Activated T-helper 1 cell treated with anti-CD3 and anti-CD28 coated beads, Interleukin-12 subunit alpha, Interleukin-12 subunit beta, Interleukin-2, Interleukin-4 antibody, amounts not matched to agents 30 ng/mL and 10 ng/mL and 1 ng/mL, durations not matched to agents 14 hours and 24 hours and 36 hours (primary cell): ENCODE results near the gene F2RL3. TPM values are rescaled to one million over a fixed set of nuclear protein-coding genes. Genes with fewer than 3 reads are reported as not detected.

Experiments
- DNase-seq: peaks from one replicate; pipeline ENCODE4 v3.0.0; 2021; ENCODE audit warnings: low spot score
- H3K27ac Mint-ChIP-seq: one replicate; pipeline ENCODE4 v1.8.0; 2021; ENCODE audit warnings: mild to moderate bottlenecking, mixed read lengths
- H3K27me3 Mint-ChIP-seq: one replicate; pipeline ENCODE4 v1.8.0; 2022; ENCODE audit warnings: mild to moderate bottlenecking, moderate library complexity, mixed read lengths; ENCODE audit not compliant: insufficient read depth
- H3K36me3 Mint-ChIP-seq: one replicate; pipeline ENCODE4 v1.8.0; 2021; ENCODE audit warnings: low read depth, mixed read lengths
- H3K4me1 Mint-ChIP-seq: one replicate; pipeline ENCODE4 v1.8.0; 2021; ENCODE audit warnings: low read depth, mixed read lengths
- H3K4me3 Mint-ChIP-seq: one replicate; pipeline ENCODE4 v1.8.0; 2021; ENCODE audit warnings: mild to moderate bottlenecking, moderate library complexity, mixed read lengths
- H3K9me3 Mint-ChIP-seq: one replicate; pipeline ENCODE4 v1.8.0; 2021; ENCODE audit warnings: mixed read lengths
- intact Hi-C: fragments of 100-400 bp; cut with micrococcal nuclease; formaldehyde crosslinking; loops from one replicate; pipeline ENCODE4 v1.15.1; 2024
- total RNA-seq: library from RNA; stranded (reverse); gene quantifications from 2 replicates; pipeline ENCODE4 v1.2.3, GENCODE V29; 2022

F2RL3 gene
- total RNA-seq, 1 donor from 2014 or later: not detected

- H3K9me3 Mint-ChIP-seq: no peaks in the 10 kb centered on the region
- peaks cover 17% of the 10 kb centered on the region for H3K4me1 Mint-ChIP-seq
- DNase-seq: no peak
- no peak overlapping the region for H3K27ac Mint-ChIP-seq
- H3K4me3 Mint-ChIP-seq: no peak overlapping the region
- intact Hi-C loops: no loop called here
- H3K27me3 Mint-ChIP-seq: peaks cover 8% of the 10 kb centered on the region
- H3K36me3 Mint-ChIP-seq: no peaks in the 10 kb centered on the region
Measured at GRCh38 chr19:16902545-16902944, 13.7 kb downstream of the F2RL3 start.

- Mint-ChIP-seq H3K9me3 (no peaks in the 10 kb centered on the region), H3K27ac (no peak overlapping the region), H3K4me1 (peaks cover 14% of the 10 kb centered on the region), H3K36me3 (no peaks in the 10 kb centered on the region), H3K4me3 (no peak overlapping the region), H3K27me3 (peaks cover 7% of the 10 kb centered on the region)
- intact Hi-C loops: no loop called here
- no peak for DNase-seq
Measured at GRCh38 chr19:16903347-16903746, 14.5 kb downstream of the F2RL3 start.

GRCh38 chr19:16904599-16904998, 15.8 kb downstream of the F2RL3 start:
- Mint-ChIP-seq H3K27ac (no peak overlapping the region), H3K27me3 (peaks cover 1% of the 10 kb centered on the region), H3K4me3 (no peak overlapping the region), H3K9me3 (no peaks in the 10 kb centered on the region), H3K4me1 (peaks cover 5% of the 10 kb centered on the region), H3K36me3 (no peaks in the 10 kb centered on the region)
- intact Hi-C loops: no loop called here
- DNase-seq: no peak

- Mint-ChIP-seq H3K9me3 (peaks cover 12% of the 10 kb centered on the region), H3K4me3 (no peak overlapping the region), H3K36me3 (no peaks in the 10 kb centered on the region), H3K27ac (no peak overlapping the region), H3K4me1 (no peaks in the 10 kb centered on the region), H3K27me3 (no peaks in the 10 kb centered on the region)
- intact Hi-C loops: no loop called here
- DNase-seq: no peak
Measured at GRCh38 chr19:16908759-16909158, 20.0 kb downstream of the F2RL3 start.

GRCh38 chr19:16911046-16911445, 22.2 kb downstream of the F2RL3 start:
- H3K4me3 Mint-ChIP-seq: no peak overlapping the region
- intact Hi-C loops: no loop called here
- peaks cover 16% of the 10 kb centered on the region for H3K9me3 Mint-ChIP-seq
- peaks cover 1% of the 10 kb centered on the region for H3K27me3 Mint-ChIP-seq
- H3K27ac Mint-ChIP-seq: no peak overlapping the region
- H3K36me3 Mint-ChIP-seq: no peaks in the 10 kb centered on the region
- H3K4me1 Mint-ChIP-seq: no peaks in the 10 kb centered on the region
- no peak for DNase-seq

GRCh38 chr19:16912780-16913179, 24.0 kb downstream of the F2RL3 start:
- intact Hi-C loops: no loop called here
- Mint-ChIP-seq H3K36me3 (no peaks in the 10 kb centered on the region), H3K27ac (no peak overlapping the region), H3K4me3 (no peak overlapping the region), H3K9me3 (peaks cover 16% of the 10 kb centered on the region), H3K4me1 (no peaks in the 10 kb centered on the region), H3K27me3 (peaks cover 1% of the 10 kb centered on the region)
- no peak for DNase-seq

GRCh38 chr19:16914421-16914820, 25.6 kb downstream of the F2RL3 start:
- H3K9me3 Mint-ChIP-seq: peaks cover 19% of the 10 kb centered on the region
- H3K36me3 Mint-ChIP-seq: no peaks in the 10 kb centered on the region
- H3K4me3 Mint-ChIP-seq: no peak overlapping the region
- peaks cover 1% of the 10 kb centered on the region for H3K27me3 Mint-ChIP-seq
- intact Hi-C loops: no loop called here
- no peak overlapping the region for H3K27ac Mint-ChIP-seq
- no peaks in the 10 kb centered on the region for H3K4me1 Mint-ChIP-seq
- no peak for DNase-seq

- peaks cover 19% of the 10 kb centered on the region for H3K9me3 Mint-ChIP-seq
- H3K27ac Mint-ChIP-seq: no peak overlapping the region
- H3K4me1 Mint-ChIP-seq: no peaks in the 10 kb centered on the region
- intact Hi-C loops: no loop called here
- H3K27me3 Mint-ChIP-seq: peaks cover 1% of the 10 kb centered on the region
- H3K36me3 Mint-ChIP-seq: no peaks in the 10 kb centered on the region
- no peak for DNase-seq
- H3K4me3 Mint-ChIP-seq: no peak overlapping the region
Measured at GRCh38 chr19:16915135-16915534, 26.3 kb downstream of the F2RL3 start.

- Mint-ChIP-seq H3K27ac (no peak overlapping the region), H3K4me1 (no peaks in the 10 kb centered on the region), H3K4me3 (no peak overlapping the region), H3K9me3 (peaks cover 19% of the 10 kb centered on the region), H3K27me3 (peaks cover 1% of the 10 kb centered on the region), H3K36me3 (no peaks in the 10 kb centered on the region)
- no peak for DNase-seq
- intact Hi-C loops: no loop called here
Measured at GRCh38 chr19:16915734-16916133, 26.9 kb downstream of the F2RL3 start.

- Mint-ChIP-seq H3K27ac (no peak overlapping the region), H3K4me3 (no peak overlapping the region), H3K4me1 (no peaks in the 10 kb centered on the region), H3K36me3 (no peaks in the 10 kb centered on the region), H3K9me3 (peaks cover 19% of the 10 kb centered on the region), H3K27me3 (peaks cover 1% of the 10 kb centered on the region)
- intact Hi-C loops: no loop called here
- DNase-seq: no peak
Measured at GRCh38 chr19:16917401-16917800, 28.6 kb downstream of the F2RL3 start.

GRCh38 chr19:16919496-16919895, 30.7 kb downstream of the F2RL3 start:
- Mint-ChIP-seq H3K4me3 (no peak overlapping the region), H3K27me3 (peaks cover 1% of the 10 kb centered on the region), H3K36me3 (no peaks in the 10 kb centered on the region), H3K9me3 (peaks cover 3% of the 10 kb centered on the region), H3K27ac (no peak overlapping the region), H3K4me1 (no peaks in the 10 kb centered on the region)
- intact Hi-C loops: no loop called here
- no peak for DNase-seq

GRCh38 chr19:16920816-16921529, 32.2 kb downstream of the F2RL3 start:
- intact Hi-C loops: no loop called here
- Mint-ChIP-seq H3K27me3 (no peaks in the 10 kb centered on the region), H3K27ac (no peak overlapping the region), H3K4me3 (no peak overlapping the region), H3K9me3 (peaks cover 10% of the 10 kb centered on the region), H3K4me1 (no peaks in the 10 kb centered on the region), H3K36me3 (no peaks in the 10 kb centered on the region)
- no peak for DNase-seq

- Mint-ChIP-seq H3K4me3 (no peak overlapping the region), H3K4me1 (no peaks in the 10 kb centered on the region), H3K36me3 (no peaks in the 10 kb centered on the region), H3K9me3 (peaks cover 18% of the 10 kb centered on the region), H3K27ac (no peak overlapping the region), H3K27me3 (no peaks in the 10 kb centered on the region)
- DNase-seq: no peak
- intact Hi-C loops: no loop called here
Measured at GRCh38 chr19:16921766-16922591, 33.2 kb downstream of the F2RL3 start.
